KMS-11 (cell line): ENCODE measurements around the gene ARHGEF37.
"Not testable (repeated sequence)": the region's sequence is repeated elsewhere in the genome, so short reads cannot be mapped to it uniquely, and the experiment has no call there.

Experiments used
- H2AFZ ChIP-seq: fragments of 200-600 bp; sonication (generic); 2 replicates; pipeline ENCODE4 v1.6.1; 2016; ENCODE audit warnings: antibody characterized with exemption, mixed run types, low read depth
- H3K27ac ChIP-seq: fragments of 200-600 bp; sonication (generic); 2 replicates; pipeline ENCODE4 v1.6.1; 2016; ENCODE audit warnings: mild to moderate bottlenecking, mixed run types
- H3K27me3 ChIP-seq: fragments of 200-600 bp; sonication (generic); 2 replicates; pipeline ENCODE4 v1.6.1; 2017; ENCODE audit warnings: mild to moderate bottlenecking, low read depth, mixed run types, moderate library complexity; ENCODE audit not compliant: insufficient read depth
- H3K36me3 ChIP-seq: fragments of 200-600 bp; sonication (generic); 2 replicates; pipeline ENCODE4 v1.6.1; 2017; ENCODE audit warnings: mild to moderate bottlenecking, mixed run types; ENCODE audit not compliant: insufficient read depth
- H3K4me1 ChIP-seq: fragments of 200-600 bp; sonication (generic); 2 replicates; pipeline ENCODE4 v1.6.1; 2016; ENCODE audit warnings: mild to moderate bottlenecking, low read depth, mixed run types; ENCODE audit not compliant: poor library complexity, severe bottlenecking
- H3K4me2 ChIP-seq: fragments of 200-600 bp; sonication (generic); 2 replicates; pipeline ENCODE4 v1.7.0; 2016; ENCODE audit warnings: mild to moderate bottlenecking, mixed run types
- H3K4me3 ChIP-seq: fragments of 200-600 bp; sonication (generic); IDR thresholded peaks from 2 replicates; pipeline ENCODE4 v1.6.1; 2017; ENCODE audit warnings: low read depth, low read length, mixed read lengths; ENCODE audit not compliant: insufficient read depth
- H3K79me2 ChIP-seq: fragments of 200-600 bp; sonication (generic); 2 replicates; pipeline ENCODE4 v1.6.1; 2016; ENCODE audit warnings: low read depth, mixed run types; ENCODE audit not compliant: insufficient read depth
- H3K9ac ChIP-seq: fragments of 200-600 bp; sonication (generic); 2 replicates; pipeline ENCODE4 v1.6.1; 2016; ENCODE audit warnings: mild to moderate bottlenecking, mixed run types
- H4K20me1 ChIP-seq: fragments of 200-600 bp; sonication (generic); 2 replicates; pipeline ENCODE4 v1.6.1; 2016; ENCODE audit warnings: mild to moderate bottlenecking, mixed run types; ENCODE audit not compliant: insufficient read depth
- TF ChIP-seq, protein P1 (sequence below): fragments of 200-600 bp; sonication (generic); conservative IDR thresholded peaks from 2 replicates; pipeline ENCODE4 v1.6.1; 2017; ENCODE audit warnings: low read depth, mild to moderate bottlenecking, antibody characterized with exemption, low read length, moderate library complexity, mixed read lengths

ARHGEF37 gene, protein sequence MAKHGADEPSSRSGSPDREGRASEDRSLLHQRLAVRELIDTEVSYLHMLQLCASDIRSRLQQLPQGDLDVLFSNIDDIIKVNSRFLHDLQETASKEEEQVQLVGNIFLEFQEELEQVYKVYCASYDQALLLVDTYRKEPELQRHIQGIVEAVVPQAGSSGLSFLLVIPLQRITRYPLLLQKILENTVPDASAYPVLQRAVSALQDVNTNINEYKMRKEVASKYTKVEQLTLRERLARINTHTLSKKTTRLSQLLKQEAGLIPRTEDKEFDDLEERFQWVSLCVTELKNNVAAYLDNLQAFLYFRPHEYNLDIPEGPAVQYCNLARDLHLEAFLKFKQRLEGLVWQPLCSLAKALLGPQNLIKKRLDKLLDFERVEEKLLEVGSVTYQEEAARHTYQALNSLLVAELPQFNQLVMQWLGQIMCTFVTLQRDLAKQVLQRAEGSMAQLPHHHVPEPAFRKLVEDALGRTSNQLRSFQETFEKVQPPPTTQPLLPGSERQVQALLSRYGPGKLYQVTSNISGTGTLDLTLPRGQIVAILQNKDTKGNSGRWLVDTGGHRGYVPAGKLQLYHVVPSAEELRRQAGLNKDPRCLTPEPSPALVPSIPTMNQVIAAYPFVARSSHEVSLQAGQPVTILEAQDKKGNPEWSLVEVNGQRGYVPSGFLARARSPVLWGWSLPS

DNA sequence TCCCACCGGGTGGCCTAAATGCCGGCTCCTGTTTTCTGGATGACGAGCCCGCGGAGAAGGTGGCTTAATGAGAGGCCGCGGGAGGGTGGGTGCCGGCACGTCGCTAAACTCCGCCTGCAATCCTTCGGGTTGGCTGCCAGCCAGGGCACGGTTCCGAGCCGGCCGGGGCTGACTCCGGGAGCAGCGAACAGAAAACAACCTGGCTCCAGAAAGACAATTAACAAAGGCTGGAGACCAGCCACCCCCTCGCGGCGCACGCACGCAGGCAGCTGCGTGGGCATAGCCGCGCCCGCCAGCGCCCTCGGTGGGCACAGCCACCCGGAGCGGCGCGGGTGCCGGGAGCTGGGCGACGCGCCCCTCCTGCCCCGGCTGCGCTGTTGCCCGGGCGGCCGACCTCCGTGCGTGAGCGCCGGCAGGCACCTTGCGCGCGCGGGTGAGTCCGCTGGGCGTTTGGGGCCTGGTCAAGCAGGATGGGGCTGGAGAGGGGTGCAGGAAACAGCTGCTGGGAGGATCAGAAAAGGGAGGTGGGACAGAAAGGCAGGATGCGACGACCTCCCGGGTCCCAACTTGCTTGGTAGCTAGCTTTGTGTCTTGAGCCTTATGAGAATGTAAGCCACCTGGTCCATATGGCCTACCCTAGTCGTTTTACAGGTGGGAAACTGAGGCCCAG, at the start of gene ARHGEF37:
Gene ARHGEF37, plus strand, starts transcription at position 307 of the 670 bp plus-strand sequence. CDS start 16,272 bp downstream, outside the sequence.
- Histone ChIP-seq H3K9ac (no peak within 1 kb of the TSS), H3K27ac (no peak within 1 kb of the TSS), H4K20me1 (no peaks in the 10 kb centered on the region), H3K4me2 (no peak within 1 kb of the TSS), H3K79me2 (no peaks in the 10 kb centered on the region), H3K4me1 (no peaks in the 10 kb centered on the region), H2AFZ (no peak within 1 kb of the TSS), H3K4me3 (no peak within 1 kb of the TSS), H3K36me3 (no peaks in the 10 kb centered on the region), H3K27me3 (no peaks in the 10 kb centered on the region)
- TF ChIP-seq, protein P1, sequence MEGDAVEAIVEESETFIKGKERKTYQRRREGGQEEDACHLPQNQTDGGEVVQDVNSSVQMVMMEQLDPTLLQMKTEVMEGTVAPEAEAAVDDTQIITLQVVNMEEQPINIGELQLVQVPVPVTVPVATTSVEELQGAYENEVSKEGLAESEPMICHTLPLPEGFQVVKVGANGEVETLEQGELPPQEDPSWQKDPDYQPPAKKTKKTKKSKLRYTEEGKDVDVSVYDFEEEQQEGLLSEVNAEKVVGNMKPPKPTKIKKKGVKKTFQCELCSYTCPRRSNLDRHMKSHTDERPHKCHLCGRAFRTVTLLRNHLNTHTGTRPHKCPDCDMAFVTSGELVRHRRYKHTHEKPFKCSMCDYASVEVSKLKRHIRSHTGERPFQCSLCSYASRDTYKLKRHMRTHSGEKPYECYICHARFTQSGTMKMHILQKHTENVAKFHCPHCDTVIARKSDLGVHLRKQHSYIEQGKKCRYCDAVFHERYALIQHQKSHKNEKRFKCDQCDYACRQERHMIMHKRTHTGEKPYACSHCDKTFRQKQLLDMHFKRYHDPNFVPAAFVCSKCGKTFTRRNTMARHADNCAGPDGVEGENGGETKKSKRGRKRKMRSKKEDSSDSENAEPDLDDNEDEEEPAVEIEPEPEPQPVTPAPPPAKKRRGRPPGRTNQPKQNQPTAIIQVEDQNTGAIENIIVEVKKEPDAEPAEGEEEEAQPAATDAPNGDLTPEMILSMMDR, result no peak

DNA sequence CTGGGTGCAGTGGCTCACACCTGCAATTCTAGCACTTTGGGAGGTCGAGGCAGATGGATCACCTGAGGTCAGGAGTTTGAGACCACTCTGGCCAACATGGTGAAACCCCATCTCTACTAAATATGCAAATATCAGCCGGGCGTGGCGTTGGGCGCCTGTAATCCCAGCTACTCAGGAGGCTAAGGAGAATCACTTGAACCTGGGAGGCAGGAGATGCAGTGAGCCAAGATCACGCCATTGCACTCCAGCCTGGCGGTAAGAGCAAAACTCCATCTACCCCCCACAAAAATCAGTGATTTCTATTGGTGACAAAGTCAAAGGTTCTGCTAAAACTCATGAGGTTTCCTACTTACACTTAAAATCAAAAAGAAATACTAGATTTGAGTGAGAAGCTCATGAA, 48.9 kb upstream of the ARHGEF37 start:
- H3K27me3 ChIP-seq, result no peaks in the 10 kb centered on the region
- no peak overlapping the region for H3K4me3 ChIP-seq
- H3K79me2 ChIP-seq, result peaks cover 100% of the 10 kb centered on the region
- H3K9ac ChIP-seq, result no peak overlapping the region
- no peak overlapping the region for H2AFZ ChIP-seq
- no peak overlapping the region for H3K4me2 ChIP-seq
- H4K20me1 ChIP-seq, result peaks cover 43% of the 10 kb centered on the region
- no peaks in the 10 kb centered on the region for H3K36me3 ChIP-seq
- TF ChIP-seq, protein P1, result no peak
- peaks cover 11% of the 10 kb centered on the region for H3K4me1 ChIP-seq
- no peak overlapping the region for H3K27ac ChIP-seq

DNA sequence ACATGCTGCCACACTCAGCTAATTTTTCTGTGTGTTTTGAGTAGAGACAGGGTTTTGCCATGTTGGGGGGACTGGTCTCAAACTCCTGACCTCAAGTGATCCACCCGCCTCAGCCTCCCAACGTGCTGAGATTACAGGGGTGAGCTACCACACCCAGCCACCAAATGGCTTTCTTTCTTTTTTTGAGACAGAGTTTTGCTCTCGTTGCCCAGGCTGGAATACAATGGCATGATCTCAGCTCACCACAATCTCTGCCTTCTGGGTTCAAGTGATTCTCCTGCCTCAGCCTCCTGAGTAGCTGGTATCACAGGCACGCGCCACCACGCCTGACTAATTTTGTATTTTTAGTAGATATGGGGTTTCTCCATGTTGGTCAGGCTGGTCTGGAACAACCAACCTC, 45.5 kb upstream of the ARHGEF37 start:
- H3K4me2 ChIP-seq, H3K36me3 ChIP-seq, H3K4me3 ChIP-seq, H3K27ac ChIP-seq, H3K9ac ChIP-seq, H2AFZ ChIP-seq, H3K27me3 ChIP-seq: not testable (repeated sequence)
- H3K4me1 ChIP-seq, result peaks cover 18% of the 10 kb centered on the region
- peaks cover 33% of the 10 kb centered on the region for H4K20me1 ChIP-seq
- peaks cover 95% of the 10 kb centered on the region for H3K79me2 ChIP-seq

DNA sequence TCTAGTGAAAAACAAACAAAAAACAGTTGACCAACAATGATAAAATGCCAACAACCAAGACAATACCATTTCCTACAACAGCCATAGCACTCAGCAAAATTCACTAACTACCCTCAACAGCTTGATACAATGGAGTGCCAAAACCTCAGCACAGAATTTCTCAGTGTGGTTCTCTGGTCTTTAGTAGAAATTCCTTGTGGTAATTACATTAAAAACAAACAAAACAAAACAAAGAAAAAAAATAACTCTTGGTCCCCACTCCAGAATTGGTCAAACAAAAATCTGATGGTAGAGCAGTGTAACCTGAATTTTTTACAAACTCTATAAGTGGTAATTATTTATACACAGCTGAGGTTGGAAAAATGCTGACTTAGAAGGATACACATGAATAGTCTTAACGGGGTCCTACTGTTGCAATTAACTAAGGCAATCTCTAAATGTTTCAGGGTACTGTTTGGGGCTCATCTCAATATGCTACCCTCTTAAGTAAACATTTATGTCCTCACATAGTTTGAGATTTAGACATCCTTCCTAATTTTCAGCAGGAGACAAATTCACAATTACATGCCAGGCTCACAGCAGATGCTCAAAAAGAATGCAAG, 43.8 kb upstream of the ARHGEF37 start:
- no peak overlapping the region for H3K9ac ChIP-seq
- no peaks in the 10 kb centered on the region for H3K27me3 ChIP-seq
- TF ChIP-seq, protein P1, result no peak
- no peak overlapping the region for H3K4me3 ChIP-seq
- no peak overlapping the region; the same call in 1 of the 2 replicates for H3K27ac ChIP-seq
- H3K79me2 ChIP-seq, result peaks cover 92% of the 10 kb centered on the region
- H3K4me1 ChIP-seq, result peaks cover 18% of the 10 kb centered on the region
- H3K36me3 ChIP-seq, result no peaks in the 10 kb centered on the region
- peaks cover 28% of the 10 kb centered on the region for H4K20me1 ChIP-seq
- peak overlapping the region; percentile 25; the same call in 1 of the 2 replicates for H3K4me2 ChIP-seq
- no peak overlapping the region for H2AFZ ChIP-seq
